Measurements from ENCODE around the gene TMEM238L.

The TMEM238L gene

DNA sequence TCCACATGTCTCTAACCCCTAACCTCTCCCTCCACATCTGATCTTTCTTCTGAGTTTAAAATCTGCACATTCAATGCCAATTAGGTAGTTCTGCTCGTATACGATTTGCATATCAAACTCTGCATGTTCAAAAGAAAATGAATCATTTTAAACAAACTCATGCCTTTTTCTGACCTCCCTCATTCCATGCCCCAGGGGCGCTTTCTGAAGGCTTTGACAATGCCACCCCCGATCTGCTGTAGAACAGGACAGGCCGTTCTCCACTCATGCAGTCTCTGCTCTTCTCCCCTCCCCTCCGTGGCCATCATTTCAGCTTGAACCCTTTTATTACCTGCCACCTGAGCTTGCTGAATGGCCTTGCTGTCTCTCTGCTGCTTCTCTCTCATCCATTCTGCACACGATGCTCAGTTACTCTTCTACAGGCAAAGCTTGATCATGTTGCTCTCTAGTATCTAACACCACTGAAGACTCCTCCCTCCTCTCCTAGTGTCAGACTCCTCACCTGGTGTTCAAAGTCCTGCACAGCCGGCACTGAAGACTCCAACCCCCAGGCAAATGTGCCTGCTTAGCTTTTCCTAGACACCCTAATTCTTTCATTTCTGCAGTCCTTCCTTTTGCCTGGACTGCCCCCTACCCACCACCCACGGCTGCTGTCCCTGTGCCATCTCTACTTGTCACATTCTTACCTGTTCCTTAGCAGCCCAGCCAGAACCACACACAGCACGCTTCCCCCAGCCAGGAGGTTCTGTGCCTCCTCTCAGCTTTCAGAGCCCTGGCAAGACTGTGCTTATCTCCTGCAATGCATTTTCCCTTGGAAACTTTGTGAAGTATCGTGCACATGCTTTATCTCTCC lies 6.2 kb downstream of the TMEM238L start:
- Mint-ChIP-seq H3K4me1 (no peaks in the 10 kb centered on the region), H3K27ac (no peak overlapping the region), H3K4me3 (no peak overlapping the region), H3K9me3 (no peaks in the 10 kb centered on the region), H3K36me3 (no peaks in the 10 kb centered on the region), H3K27me3 (peaks cover 6% of the 10 kb centered on the region)
- DNase-seq (ENCODE audit: low spot score in 2 of 2) = no peak
- ATAC-seq (ENCODE audit: low read depth) = no peak

DNA sequence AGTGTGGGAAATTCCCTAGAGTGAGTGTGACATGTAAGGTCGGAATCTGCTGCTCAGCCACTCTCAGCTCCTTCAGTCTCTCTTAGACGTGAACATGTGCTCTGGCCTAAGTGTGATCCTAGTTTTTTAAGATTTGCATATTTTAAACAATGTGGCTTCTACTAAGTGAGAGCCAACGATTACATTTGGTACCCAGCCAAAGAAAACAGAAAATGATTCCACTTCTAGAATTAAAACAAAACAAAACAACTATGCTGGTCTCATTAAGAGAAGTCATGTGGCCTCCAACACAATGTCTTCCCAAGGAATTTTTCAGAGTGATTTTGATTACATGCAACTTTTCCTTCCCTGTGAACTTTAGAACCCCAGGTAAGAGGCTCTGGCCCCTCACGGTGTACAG lies 10.1 kb downstream of the TMEM238L start:
- Mint-ChIP-seq H3K27ac (no peak overlapping the region), H3K27me3 (peaks cover 1% of the 10 kb centered on the region), H3K9me3 (no peaks in the 10 kb centered on the region), H3K4me3 (no peak overlapping the region), H3K4me1 (no peaks in the 10 kb centered on the region), H3K36me3 (no peaks in the 10 kb centered on the region)
- DNase-seq (ENCODE audit: low spot score in 2 of 2) = no peak
- no peak for ATAC-seq (ENCODE audit: low read depth)

DNA sequence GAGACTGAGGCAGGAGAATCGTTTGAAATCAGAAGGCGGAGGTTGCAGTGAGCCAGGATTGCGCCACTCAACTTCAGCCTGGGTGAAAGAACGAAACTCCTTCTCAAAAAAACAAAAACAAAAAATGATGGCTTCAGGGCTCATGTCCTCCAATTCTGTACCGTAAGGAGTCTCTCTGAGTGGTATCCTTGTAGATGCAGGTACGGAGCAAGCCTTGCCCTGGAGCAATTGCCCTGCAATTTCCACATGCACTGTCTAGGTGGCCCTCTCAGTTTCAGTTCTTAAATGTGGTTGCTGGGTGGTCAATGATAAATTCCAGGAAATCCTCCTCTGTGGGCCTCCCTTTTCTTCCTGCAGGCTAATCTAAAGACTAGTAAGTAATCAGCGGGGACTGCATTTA lies 10.6 kb downstream of the TMEM238L start:
- Mint-ChIP-seq H3K27me3 (peaks cover 2% of the 10 kb centered on the region), H3K4me1 (no peaks in the 10 kb centered on the region), H3K27ac (no peak overlapping the region), H3K36me3 (no peaks in the 10 kb centered on the region), H3K9me3 (no peaks in the 10 kb centered on the region), H3K4me3 (no peak overlapping the region)
- ATAC-seq (ENCODE audit: low read depth) = no peak
- DNase-seq (ENCODE audit: low spot score in 2 of 2) = no peak

DNA sequence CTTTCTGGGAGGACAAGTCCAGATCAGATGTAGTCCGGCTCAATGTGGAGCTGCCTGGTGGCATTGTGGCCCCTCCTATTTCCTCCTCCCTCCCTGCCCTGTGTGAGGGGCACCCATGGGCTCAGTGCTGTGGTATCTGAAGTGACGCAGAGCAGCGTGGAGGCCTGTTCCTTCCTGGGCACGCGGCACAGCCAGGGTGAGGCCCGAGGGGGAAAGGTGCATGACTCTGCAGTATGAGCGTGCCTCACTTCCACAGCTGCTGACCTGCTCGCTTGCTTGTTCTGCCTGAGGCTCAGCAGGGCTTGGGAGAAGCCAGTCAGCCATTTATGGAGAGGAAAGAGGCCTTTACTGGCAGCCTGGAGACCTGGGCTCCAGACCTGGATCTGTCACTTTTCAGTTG lies 11.7 kb downstream of the TMEM238L start:
- DNase-seq (ENCODE audit: low spot score in 2 of 2) (no peak), ATAC-seq (ENCODE audit: low read depth) (no peak)
- no peaks in the 10 kb centered on the region for H3K4me1 Mint-ChIP-seq
- H3K27me3 Mint-ChIP-seq = peaks cover 4% of the 10 kb centered on the region
- no peak overlapping the region for H3K4me3 Mint-ChIP-seq
- no peaks in the 10 kb centered on the region for H3K9me3 Mint-ChIP-seq
- no peaks in the 10 kb centered on the region for H3K36me3 Mint-ChIP-seq
- no peak overlapping the region for H3K27ac Mint-ChIP-seq

DNA sequence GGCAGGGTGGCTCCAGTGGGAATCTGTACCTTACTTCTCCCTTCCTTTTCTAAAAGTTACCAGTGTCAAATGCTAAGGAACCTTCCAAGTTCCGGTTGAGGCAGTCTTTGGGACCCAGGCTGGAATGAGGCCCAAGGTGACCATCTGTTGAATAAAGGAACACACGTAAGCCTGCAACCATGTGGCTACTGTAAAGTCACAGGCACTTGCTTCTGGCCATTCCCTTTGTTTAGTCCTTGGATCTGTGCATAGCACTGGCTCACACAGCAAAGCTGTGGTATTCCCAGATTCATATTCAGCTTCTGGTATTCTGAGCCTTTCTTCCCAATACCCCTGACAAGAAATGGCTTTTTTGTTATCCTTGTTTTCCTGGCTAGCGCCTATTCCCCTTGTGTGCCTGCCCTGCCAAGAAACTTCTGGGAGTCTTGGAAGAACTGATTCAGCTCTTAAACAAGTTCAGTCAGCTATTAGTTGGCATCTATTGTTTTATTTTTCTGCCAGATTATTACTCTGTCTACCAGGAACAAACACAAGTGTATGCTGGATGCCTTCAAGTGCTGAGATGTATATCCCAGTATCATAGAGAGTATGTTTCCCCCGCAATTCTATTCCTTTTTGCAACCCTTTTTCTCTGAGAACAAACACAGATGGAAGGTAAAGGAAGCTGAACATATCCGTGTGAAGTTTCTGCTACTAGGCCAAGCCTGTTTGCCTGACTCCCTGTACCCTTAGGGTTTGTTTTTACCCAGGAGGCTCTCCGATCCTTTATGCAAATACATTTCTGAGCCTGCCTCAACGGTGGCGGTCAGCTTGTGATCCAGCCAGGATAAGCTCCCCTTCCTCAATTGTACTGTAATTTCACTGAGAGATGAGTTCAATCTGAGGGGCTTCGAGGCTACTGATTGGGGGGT lies 13.2 kb downstream of the TMEM238L start:
- DNase-seq (ENCODE audit: low spot score in 2 of 2) (no peak), ATAC-seq (ENCODE audit: low read depth) (no peak)
- Mint-ChIP-seq H3K4me1 (no peaks in the 10 kb centered on the region), H3K9me3 (no peaks in the 10 kb centered on the region), H3K27ac (no peak overlapping the region), H3K4me3 (no peak overlapping the region), H3K27me3 (peaks cover 6% of the 10 kb centered on the region), H3K36me3 (no peaks in the 10 kb centered on the region)

DNA sequence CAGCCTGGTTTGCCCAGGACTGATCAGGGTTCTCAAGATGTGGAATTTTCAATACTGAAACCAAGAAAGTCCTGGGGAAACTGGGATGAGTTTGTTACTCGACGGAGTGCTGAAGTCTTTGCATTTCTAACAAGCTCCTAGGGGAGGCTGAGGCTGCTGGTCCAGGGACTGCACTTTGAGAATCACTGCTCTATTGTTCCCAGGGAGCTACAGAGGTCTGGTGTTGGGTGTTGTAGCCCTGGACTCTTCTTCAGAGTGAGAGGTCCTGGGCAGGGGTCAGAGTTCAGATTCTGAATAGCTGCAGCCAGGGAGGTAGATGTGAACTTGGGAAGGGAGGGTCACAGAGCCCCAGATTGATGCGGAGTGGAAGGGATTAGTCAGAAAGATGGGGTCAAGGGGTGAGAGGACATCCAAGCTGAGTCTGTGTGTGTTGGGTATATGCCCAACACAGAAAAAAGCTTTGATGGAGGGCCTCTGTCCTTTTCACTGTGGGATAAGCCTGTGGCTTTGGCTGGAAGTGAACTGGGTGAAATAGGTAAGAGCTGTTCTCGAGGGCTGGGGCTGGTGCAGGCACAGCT lies 14.1 kb downstream of the TMEM238L start:
- DNase-seq (ENCODE audit: low spot score in 2 of 2) (no peak), ATAC-seq (ENCODE audit: low read depth) (no peak)
- no peak overlapping the region for H3K4me3 Mint-ChIP-seq
- no peaks in the 10 kb centered on the region for H3K36me3 Mint-ChIP-seq
- H3K27ac Mint-ChIP-seq = no peak overlapping the region
- peaks cover 6% of the 10 kb centered on the region for H3K27me3 Mint-ChIP-seq
- H3K4me1 Mint-ChIP-seq = no peaks in the 10 kb centered on the region
- H3K9me3 Mint-ChIP-seq = no peaks in the 10 kb centered on the region

DNA sequence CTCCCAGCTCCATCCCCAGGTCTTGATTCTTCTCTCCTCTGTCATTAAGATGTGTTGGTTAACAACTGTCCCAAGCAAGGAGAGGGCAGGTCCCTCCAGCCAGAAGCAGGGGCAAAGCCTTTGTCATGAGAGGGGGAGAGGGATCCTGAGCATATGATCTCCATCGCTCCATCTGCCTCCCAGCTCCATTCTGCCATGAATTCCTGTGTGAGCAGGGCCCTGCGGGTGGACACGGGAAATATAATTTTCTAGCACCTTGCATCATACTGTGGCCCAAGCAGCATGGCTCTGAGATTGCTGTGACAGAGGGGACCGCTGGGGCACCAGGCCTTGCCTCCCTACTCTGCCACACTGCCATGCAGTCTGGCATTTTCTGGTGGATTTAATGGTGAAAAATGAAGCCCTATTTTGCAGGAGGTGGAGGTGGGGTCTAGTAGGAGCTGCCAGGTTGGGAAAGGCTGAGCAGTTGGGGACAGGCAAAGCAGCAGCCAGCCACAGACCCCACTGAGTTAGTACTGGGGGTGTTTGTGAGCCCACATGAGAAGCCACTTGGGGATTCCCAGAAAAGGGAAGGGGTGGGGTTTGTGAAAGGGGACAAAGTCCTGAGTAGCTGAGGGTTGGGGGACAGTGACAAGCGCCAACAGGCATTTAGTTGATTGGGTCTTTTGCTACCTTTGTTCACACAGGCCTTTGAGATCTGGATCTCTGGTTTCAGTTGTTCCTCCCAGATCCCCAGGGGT lies 16.4 kb downstream of the TMEM238L start:
- ATAC-seq (ENCODE audit: low read depth) (no peak), DNase-seq (ENCODE audit: low spot score in 2 of 2) (no peak)
- Mint-ChIP-seq H3K4me1 (no peaks in the 10 kb centered on the region), H3K4me3 (no peak overlapping the region), H3K27ac (no peak overlapping the region), H3K36me3 (no peaks in the 10 kb centered on the region), H3K9me3 (peaks cover 8% of the 10 kb centered on the region), H3K27me3 (peaks cover 9% of the 10 kb centered on the region)

DNA sequence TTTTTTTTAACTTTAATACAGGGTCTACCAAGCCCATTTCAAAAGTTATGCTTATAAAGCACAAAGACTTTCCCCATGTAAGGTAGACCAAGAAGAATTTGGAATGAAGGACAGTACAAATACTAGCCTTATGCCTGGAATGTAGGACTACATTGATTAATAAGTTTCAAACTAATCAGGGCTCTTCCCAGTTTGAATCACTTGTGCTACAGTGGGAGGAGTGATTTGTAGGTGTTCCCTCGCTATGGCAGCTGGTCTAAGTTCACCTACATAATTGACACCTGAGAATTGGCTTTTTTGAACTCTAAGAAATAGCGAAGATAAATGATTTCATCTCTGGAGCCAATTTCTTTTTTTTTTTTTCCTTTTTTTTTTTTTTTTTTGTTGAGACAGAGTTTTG lies 18.6 kb downstream of the TMEM238L start:
- no peak overlapping the region for H3K4me3 Mint-ChIP-seq
- no peak overlapping the region for H3K27ac Mint-ChIP-seq
- ATAC-seq (ENCODE audit: low read depth) = no peak
- peaks cover 9% of the 10 kb centered on the region for H3K27me3 Mint-ChIP-seq
- no peak for DNase-seq (ENCODE audit: low spot score in 2 of 2)
- H3K36me3 Mint-ChIP-seq = no peaks in the 10 kb centered on the region
- peaks cover 10% of the 10 kb centered on the region for H3K9me3 Mint-ChIP-seq
- H3K4me1 Mint-ChIP-seq = no peaks in the 10 kb centered on the region

DNA sequence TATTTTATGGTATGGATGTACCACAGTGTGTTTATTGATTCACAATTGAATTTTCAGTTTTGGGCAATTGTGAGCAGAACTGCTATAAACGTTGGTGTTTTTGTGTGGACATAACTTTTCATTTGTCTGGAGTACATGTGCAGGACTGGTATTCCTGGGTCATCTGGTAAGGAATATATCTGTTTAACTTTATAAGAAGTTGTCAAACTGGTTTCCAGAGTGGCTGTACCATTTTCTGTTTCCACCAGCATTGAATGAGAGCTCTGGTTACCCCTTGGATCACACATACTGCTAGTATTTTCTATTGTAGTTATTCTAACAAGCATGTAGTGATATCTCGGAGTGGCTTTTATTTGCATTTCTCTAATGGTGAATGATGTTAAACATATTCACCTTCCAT lies 24.3 kb downstream of the TMEM238L start:
- H3K9me3 Mint-ChIP-seq = peaks cover 10% of the 10 kb centered on the region
- no peaks in the 10 kb centered on the region for H3K36me3 Mint-ChIP-seq
- H3K4me1 Mint-ChIP-seq = no peaks in the 10 kb centered on the region
- H3K4me3 Mint-ChIP-seq = no peak overlapping the region
- no peak overlapping the region for H3K27ac Mint-ChIP-seq
- no peak for DNase-seq (ENCODE audit: low spot score in 2 of 2)
- H3K27me3 Mint-ChIP-seq = peaks cover 5% of the 10 kb centered on the region
- ATAC-seq (ENCODE audit: low read depth) = no peak

DNA sequence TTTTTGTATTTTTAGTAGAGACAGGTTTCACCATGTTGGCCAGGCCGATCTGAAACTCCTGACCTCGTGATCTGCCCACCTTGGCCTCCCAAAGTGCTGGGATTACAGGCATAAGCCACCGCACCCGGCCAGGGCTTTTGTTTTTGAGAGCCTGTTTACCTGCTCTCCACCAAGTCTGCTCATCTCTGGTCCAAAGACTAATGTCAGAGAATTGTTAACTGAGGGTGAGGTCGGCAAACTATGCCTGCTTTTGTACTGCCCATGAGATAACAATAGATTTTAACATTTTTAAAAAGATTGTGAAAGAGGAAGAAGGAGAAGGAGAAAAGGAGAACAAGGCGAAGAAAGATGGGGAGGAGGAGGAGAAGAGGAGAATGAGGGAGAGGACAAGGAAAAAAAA lies 26.0 kb downstream of the TMEM238L start:
- ATAC-seq (ENCODE audit: low read depth) (no peak), DNase-seq (ENCODE audit: low spot score in 2 of 2) (no peak)
- Mint-ChIP-seq H3K4me1 (no peaks in the 10 kb centered on the region), H3K36me3 (no peaks in the 10 kb centered on the region), H3K9me3 (peaks cover 6% of the 10 kb centered on the region), H3K27me3 (peaks cover 6% of the 10 kb centered on the region), H3K4me3 (no peak overlapping the region), H3K27ac (no peak overlapping the region)

DNA sequence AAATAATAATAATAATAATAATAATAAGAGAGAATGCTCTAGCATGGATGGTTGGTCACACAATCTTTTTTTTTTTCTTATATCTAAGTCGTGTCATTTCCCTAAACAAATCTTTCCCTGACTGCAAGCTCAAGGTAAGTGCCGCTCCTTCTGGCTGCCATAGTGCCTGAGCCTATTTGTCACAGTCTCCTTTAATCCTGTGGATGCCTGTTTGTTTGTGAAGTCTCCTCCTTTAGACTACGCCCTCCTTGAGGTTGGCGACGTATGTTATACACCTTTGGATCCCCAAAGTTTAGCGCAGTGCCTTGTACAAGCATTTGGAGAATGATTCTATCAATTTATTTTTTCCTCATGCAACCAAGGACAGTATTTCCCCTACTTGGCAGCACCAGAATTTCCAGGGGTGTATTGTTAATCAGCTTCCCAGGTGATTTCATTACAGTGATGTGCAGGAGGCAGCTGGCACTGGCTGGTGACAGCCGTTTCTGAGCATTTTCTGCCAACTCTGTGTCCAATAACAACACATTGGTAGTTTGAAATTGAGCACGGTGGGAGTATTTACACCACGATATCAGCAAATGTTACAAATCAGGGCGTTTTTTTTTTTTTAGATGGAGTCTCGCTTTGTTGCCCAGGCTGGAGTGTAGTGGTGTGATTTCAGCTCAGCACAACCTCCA lies 26.6 kb downstream of the TMEM238L start:
- DNase-seq (ENCODE audit: low spot score in 2 of 2) = no peak
- Mint-ChIP-seq H3K27ac (no peak overlapping the region), H3K36me3 (no peaks in the 10 kb centered on the region), H3K4me1 (no peaks in the 10 kb centered on the region), H3K9me3 (peaks cover 3% of the 10 kb centered on the region), H3K4me3 (no peak overlapping the region), H3K27me3 (peaks cover 6% of the 10 kb centered on the region)
- ATAC-seq (ENCODE audit: low read depth) = no peak

DNA sequence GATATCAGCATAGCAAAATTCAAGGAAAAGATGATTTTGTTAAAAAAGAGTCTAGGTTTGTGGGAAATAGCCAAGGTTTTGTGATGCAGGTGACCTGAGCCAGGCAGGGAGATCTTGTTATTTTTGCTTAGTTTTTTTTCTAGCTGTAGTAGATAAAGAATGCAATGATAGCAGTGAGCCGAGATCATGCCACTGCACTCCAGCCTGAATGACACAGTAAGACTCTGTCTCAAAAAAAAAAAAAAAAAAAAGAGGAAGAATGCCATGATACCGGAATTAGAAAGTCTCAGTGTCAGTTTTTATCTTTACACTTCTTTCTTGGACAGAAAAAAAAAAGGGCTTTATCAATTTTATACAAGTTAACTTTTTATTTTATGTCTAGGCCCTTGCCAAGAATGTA lies 27.5 kb downstream of the TMEM238L start:
- ATAC-seq (ENCODE audit: low read depth) = no peak
- Mint-ChIP-seq H3K36me3 (peaks cover 3% of the 10 kb centered on the region), H3K4me3 (no peak overlapping the region), H3K27me3 (peaks cover 10% of the 10 kb centered on the region), H3K27ac (no peak overlapping the region), H3K4me1 (no peaks in the 10 kb centered on the region), H3K9me3 (peaks cover 7% of the 10 kb centered on the region)
- no peak for DNase-seq (ENCODE audit: low spot score in 2 of 2)

DNA sequence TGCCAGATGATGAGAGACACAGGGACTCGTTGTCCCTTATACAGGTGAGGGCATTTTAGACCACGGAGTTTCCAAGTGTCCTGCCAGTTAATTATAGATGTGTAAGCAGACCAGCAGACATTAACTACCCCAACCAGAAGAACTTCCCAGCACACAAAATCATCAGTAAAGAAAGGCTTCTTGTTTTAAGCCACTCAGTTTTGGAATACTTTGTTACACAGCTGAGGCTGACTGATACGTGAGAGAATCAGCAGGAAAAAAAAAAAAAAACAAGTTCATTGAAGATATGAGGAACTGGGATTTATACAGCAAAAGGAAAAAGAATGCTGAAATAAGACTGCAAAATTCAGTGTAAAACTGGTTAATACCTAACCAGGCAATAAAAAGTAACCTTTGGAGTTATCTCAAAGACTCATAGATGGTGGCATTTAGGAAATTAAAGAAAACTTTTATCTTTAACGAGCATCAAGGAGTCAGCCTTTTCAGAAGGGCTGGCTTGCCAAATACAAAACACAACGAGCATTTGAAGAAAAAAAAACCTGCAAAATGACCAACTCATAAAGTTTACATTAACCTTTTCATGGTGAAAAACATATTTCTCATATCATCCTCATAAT lies 28.1 kb downstream of the TMEM238L start:
- H3K27me3 Mint-ChIP-seq = peaks cover 11% of the 10 kb centered on the region
- no peak overlapping the region for H3K4me3 Mint-ChIP-seq
- no peak overlapping the region for H3K27ac Mint-ChIP-seq
- ATAC-seq (ENCODE audit: low read depth) (no peak), DNase-seq (ENCODE audit: low spot score in 2 of 2) (no peak)
- peaks cover 9% of the 10 kb centered on the region for H3K9me3 Mint-ChIP-seq
- H3K36me3 Mint-ChIP-seq = peaks cover 4% of the 10 kb centered on the region
- H3K4me1 Mint-ChIP-seq = no peaks in the 10 kb centered on the region

All from memory B cell (primary cell).